Measurements from ENCODE around the gene C12orf50. TPM values are rescaled to one million over a fixed set of nuclear protein-coding genes. Genes with fewer than 3 reads are reported as not detected.

The C12orf50 gene
- total and polyA plus RNA-seq, 10 donors, result 0.17 to 0.27 (median 0.19) TPM; not detected in 7

GRCh38 chr12:87995581-87996178 lies 33.5 kb downstream of the C12orf50 start:
- intact Hi-C loops (cut with DNase I; ENCODE audit: low total_unique reads), result no loop called here
- TF ChIP-seq POLR2AphosphoS5 (IDR thresholded peaks at IDR 0.05) (no peak), POLR2A (IDR thresholded peaks at IDR 0.05) (no peak), CTCF (IDR thresholded peaks at IDR 0.05 in 8 of 11, conservative IDR thresholded peaks at IDR 0.05 in 3 of 11) (peak in 9 of 11 experiments; percentile 11 to 57 (median 45))
- H3K36me3 ChIP-seq, result no peaks in the 10 kb centered on the region
- 4 to 12% (median 6%) methylated on average over 8 of the region's 8 CpGs for WGBS, 5 donors
- H3K27ac ChIP-seq, result no peak overlapping the region
- no peaks in the 10 kb centered on the region for H3K4me1 ChIP-seq
- no peak overlapping the region for H3K4me3 ChIP-seq
- no peak for DNase-seq
- no peaks in the 10 kb centered on the region for H3K27me3 ChIP-seq (replicated peaks in 1 of 7)
- no peaks in the 10 kb centered on the region for H3K9me3 ChIP-seq

- intact Hi-C loops (cut with DNase I; ENCODE audit: low total_unique reads), result no loop called here
- no peaks in the 10 kb centered on the region for H3K27me3 ChIP-seq (replicated peaks in 1 of 7)
- no peaks in the 10 kb centered on the region for H3K4me1 ChIP-seq
- TF ChIP-seq POLR2A (IDR thresholded peaks at IDR 0.05) (no peak), CTCF (IDR thresholded peaks at IDR 0.05 in 8 of 11, conservative IDR thresholded peaks at IDR 0.05 in 3 of 11) (no peak), POLR2AphosphoS5 (IDR thresholded peaks at IDR 0.05) (no peak)
- H3K4me3 ChIP-seq, result no peak overlapping the region
- H3K9me3 ChIP-seq, result no peaks in the 10 kb centered on the region
- no peaks in the 10 kb centered on the region for H3K36me3 ChIP-seq
- DNase-seq, result no peak
- no peak overlapping the region for H3K27ac ChIP-seq
These were observed 37.7 kb downstream of the C12orf50 start for GRCh38 chr12:87991483-87991882.

GRCh38 chr12:87988534-87988933 lies 40.7 kb downstream of the C12orf50 start:
- no peak for DNase-seq
- Histone ChIP-seq H3K27me3 (replicated peaks in 1 of 7) (no peaks in the 10 kb centered on the region), H3K4me1 (no peaks in the 10 kb centered on the region), H3K9me3 (no peaks in the 10 kb centered on the region), H3K27ac (no peak overlapping the region), H3K36me3 (no peaks in the 10 kb centered on the region), H3K4me3 (no peak overlapping the region)
- whole genome bisulfite sequencing, 5 donors, result 70 to 83% (median 76%) methylated on average over 2 of the region's 2 CpGs
- intact Hi-C loops (cut with DNase I; ENCODE audit: low total_unique reads), result no loop called here
- no peak for TF ChIP-seq POLR2A (IDR thresholded peaks at IDR 0.05)
- TF ChIP-seq CTCF (IDR thresholded peaks at IDR 0.05 in 8 of 11, conservative IDR thresholded peaks at IDR 0.05 in 3 of 11), result no peak
- no peak for TF ChIP-seq POLR2AphosphoS5 (IDR thresholded peaks at IDR 0.05)

- DNase-seq, result no peak
- WGBS, 5 donors, result 69 to 86% (median 72%) methylated on average over 2 of the region's 2 CpGs
- H3K27me3 ChIP-seq (replicated peaks in 1 of 7), result no peaks in the 10 kb centered on the region
- H3K27ac ChIP-seq, result no peak overlapping the region
- intact Hi-C loops (cut with DNase I; ENCODE audit: low total_unique reads), result no loop called here
- no peaks in the 10 kb centered on the region for H3K4me1 ChIP-seq
- no peak overlapping the region for H3K4me3 ChIP-seq
- TF ChIP-seq POLR2AphosphoS5 (IDR thresholded peaks at IDR 0.05) (no peak), POLR2A (IDR thresholded peaks at IDR 0.05) (no peak), CTCF (IDR thresholded peaks at IDR 0.05 in 8 of 11, conservative IDR thresholded peaks at IDR 0.05 in 3 of 11) (no peak)
- no peaks in the 10 kb centered on the region for H3K36me3 ChIP-seq
- no peaks in the 10 kb centered on the region for H3K9me3 ChIP-seq
These were observed 44.0 kb downstream of the C12orf50 start for GRCh38 chr12:87985069-87985675.

All from spleen (tissue), 11 donors.